HUDEP-2 (cell line): ENCODE results near the gene KCTD5.
A peak's percentile ranks its signal among the peaks of the same experiment; 100 is the strongest.
"Not testable (repeated sequence)": the region's sequence is repeated elsewhere in the genome, so short reads cannot be mapped to it uniquely, and the experiment has no call there.

Source experiments
- DNase-seq, 76 experiments: peaks; one replicate each; lab custom pipeline; 2025; ENCODE audit not compliant: unreplicated experiment in 76 of 76; lab: John Stamatoyannopoulos, UW

KCTD5 gene

DNA sequence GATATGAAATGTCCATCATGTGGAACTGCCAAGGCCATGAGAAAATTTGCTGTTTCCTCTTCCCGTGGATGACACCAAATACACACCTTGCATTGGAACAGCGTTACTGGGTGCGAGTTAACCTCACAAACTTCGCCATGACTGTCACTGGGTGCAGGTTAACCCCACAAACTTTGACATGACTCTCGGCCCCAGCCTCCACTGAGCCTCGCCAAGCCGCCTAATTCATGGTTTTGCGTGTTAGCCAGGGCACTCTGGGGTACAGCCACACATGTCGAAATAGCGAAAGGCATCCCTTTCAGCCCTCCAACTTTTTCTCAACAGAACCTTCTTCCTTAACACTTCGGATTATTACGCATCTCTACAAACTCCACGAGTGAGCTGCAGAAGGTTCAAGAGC lies 10.6 kb upstream of the KCTD5 start:
- no peak for DNase-seq

DNA sequence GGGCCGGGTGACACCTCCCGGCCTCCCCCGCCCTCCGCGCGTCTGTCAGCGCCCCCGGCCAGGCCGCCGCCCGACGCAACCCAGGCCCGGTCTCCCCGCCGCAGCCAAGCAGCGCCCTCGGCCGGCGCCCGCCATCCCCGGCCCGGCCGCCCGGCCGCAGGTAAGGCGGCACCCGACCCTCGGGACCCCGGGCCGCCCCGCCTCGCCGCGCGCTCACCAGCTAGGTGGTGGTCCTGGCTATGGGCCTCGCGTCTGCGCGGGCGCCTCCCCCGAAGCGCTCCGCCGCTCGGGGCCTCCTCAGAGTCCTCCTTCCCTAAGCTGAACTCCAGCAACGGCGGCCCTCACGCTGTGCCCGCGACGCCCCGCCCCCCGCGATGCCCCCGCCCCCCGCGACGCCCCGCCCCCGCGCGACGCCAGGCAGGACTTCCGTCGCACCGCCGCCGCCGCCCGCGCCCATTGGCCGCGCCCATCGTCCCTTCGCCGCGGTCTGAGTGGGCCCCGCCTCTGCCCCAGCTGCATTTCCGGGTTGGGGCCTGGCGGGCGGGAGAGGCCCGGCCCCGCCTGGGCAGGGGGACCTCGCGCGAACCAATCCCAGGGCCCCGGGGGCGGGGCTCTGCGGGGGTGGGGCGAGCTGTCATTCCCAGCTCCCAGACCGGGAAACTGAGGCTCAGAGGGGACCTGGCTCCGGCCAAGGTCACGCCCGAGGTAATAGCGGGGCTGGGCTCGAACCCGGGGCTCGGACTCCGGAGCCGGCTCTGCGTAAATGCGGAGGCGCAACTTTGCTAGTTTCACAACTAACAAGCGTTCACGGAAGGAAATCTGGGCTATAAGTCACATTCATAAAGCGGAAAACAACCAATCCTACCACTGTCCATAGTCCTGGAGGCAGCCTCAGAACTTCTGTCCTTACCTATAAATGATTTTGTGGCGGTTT lies 9.0 kb upstream of the KCTD5 start:
- peak in 75 of 76 experiments; percentile 30 to 97 (median 90) for DNase-seq

DNA sequence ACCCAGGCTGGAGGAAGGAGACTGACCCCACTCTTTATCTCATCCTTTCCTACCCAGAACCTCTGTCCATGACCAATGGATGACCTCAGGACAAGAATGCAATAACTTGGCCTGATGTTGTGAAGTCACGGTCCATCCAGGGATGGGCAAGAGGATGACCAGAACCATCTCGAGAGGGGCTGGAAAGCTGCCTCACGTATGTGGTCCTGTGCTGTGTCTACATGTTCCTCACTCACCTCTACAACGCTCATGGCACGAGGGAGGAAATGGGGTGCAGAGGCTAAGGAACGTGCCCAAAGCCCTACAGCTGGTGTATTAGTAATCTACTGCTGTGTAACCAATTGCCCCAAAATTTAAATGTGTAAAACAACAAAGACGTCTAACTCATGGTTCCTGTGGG lies 7.3 kb upstream of the KCTD5 start:
- DNase-seq, result no peak

DNA sequence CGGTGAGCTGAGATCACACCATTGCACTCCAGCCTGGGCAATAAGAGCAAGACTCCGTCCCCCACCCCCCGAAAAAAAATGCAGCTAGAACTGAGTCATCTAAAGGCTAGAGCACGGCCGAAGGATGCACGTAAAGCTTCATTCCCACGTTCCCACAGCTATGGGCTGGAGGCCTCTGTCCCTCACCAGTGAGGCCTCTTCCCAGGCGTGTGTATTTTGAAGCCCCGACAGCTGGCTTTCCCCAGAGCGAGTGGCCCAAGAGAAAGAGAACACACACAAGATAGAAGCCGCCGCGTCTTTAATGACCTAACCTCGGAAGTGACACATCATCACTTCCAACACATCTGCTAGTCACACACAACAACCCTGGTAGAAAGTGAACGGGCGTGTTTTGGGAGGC lies 6.6 kb upstream of the KCTD5 start:
- no peak for DNase-seq

DNA sequence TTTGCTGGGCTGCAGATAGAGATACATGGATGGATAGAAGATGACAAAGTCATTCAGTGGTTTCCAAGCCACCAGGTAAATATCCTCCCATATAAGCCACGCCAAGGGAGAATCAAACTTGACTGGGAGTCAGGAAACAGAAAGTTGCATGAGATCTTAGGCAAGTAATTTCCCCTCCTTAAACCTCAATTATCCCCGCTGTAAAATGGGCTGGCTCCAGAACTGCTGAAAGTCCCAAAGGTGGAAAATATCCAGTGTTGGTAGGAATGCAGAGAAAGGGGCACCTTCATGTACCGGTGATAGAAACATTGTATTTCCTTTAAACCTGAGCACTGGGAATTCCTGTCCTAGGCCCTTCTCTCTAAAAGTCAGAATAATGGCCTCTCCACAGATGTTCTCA lies 5.4 kb upstream of the KCTD5 start:
- DNase-seq, result not testable (repeated sequence)

DNA sequence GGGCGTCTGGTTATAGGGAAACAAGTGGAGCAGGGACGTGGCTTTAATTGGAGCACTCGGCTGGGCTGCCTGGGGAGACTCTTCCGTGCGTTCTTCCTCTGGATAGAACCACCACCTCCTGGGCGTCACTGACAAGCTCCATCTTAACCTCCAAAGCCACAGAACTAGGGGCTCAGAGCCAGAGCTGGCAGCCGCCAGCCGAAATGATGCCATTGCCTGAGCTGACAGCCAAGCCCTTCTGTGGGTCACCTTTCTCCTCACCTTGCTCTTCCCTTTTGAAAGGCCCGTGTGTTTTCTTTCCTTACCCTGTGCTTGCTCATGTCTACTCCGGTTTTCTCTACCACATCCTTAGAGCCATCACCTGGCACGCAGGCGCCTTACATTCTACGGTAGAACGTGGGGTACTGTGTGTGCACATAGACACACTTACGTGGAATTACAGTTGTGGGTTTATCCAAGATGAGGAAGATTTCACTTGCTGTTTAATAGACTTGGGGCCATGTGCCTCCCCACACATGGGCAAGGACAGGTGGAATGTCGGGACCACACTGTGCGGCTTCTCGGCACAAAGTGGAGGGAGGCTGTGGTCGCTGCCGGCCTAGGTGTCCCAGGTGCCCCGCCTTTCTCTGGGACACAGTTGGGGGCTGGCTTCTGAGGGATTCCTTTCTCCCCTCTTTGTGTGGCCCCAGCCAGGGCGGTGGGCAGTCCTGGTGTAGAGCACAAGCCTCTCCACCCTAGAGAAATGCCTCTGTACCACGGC lies 3.9 kb upstream of the KCTD5 start:
- not testable (repeated sequence) for DNase-seq

DNA sequence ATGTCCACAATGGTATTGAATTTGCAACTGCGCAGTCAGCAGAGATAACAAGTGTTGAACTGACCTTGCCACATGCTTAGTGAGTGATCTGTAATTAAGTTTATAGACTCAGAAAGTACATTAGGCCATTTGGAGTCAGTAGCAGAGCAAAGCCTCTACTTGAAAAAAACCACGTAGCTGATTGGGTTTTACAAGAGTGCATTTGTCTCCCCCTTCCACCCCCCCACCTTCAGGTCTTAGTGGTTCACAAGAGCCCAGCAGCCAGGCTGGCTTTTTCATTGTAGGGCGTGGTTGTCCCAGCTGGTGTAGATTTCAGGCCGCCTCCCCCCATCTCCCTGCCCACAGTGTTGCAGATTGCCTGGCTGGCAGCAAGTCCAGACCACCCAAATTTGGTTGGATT lies 2.4 kb upstream of the KCTD5 start:
- DNase-seq, result peak in 40 of 76 experiments; percentile 7 to 59 (median 24)

DNA sequence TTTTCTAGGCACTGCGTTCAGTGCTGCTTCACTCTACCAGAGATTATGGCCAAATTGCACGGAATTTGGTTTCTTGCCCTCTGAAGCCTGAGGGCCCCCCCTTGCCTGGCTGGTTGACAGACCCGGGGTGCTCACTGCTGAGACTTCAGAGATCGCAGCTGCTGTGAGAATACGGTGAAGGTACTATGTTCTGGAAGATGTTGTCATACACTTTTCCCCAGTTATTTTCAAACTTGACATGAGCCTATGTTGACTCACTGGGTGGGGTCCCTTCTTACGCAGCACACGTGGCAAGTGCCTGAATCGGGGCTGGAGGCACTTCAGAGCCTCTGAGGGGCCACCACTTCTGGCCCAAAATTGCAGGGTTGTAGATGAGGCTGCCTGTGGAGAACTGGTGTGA lies 2.0 kb upstream of the KCTD5 start:
- peak in 9 of 76 experiments; percentile 6 to 33 (median 24) for DNase-seq

DNA sequence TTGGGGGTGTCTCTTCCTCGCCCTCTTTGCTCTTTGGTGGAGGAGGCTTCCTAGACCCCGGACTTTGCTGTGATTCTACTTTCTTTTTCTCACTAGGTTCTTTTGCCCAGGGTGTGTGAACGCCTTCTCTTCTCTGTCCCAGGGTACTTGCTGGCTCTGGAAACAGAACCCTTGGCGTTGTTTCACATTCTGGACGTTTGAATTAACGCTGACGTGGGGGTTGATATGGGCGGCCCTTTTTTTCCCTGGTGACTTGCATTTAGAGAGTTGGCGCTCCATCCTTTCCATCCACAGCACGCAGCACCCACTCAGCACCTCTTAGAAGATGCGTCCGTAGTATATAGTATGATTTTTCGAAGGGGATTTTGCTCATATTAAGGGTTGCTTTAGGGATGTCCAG lies 718 bp downstream of the KCTD5 start:
- peak in 1 of 76 experiments; percentile 3 for DNase-seq

DNA sequence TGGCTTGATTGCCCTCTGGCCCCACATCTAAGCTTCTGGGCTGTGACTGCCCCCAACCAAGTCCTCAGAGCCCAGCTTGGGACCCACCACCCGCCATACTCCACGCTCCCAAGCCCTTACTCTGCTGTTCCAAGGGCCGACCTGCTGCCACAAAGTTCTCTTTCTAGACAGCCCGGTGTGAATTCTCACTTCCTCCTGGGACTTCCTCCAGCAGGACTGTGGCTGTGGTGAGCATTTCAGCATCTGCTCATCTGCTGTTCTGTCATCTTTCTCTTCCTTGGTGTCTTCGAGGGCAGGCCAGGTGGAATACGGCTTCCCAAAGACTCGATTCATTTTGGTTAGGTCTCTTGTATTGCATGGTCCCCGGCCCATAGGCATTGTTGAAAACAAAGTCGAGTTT lies 3.8 kb downstream of the KCTD5 start:
- DNase-seq, result not testable (repeated sequence)

DNA sequence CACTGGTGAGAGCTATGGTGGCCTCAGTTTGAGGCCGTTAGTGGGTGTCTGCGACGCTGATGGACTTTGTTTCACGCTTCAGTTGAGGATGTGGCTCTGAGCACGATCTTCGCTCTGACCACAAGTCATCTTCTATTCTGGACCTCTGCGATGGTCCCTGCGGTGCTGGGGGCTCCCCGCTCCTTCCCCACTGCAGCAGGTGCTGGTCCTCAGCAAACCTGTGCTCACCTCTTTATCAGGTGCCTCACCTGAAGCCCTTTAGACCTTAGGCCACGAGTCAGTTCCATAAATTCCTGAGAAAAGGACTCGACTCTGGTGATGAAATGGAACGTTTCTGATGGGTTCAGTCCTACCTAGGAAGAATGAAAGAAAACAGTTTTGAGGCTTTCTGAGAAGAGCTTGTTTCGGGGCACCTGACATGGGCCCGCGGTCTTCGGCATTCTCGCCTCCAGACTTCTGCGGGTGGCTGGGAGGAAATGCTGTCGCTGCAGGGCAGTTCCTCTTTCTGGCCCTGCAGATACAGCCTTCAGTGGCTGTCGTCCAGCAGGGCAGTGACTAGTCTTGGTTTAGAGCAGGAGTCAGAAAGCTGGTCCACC lies 4.7 kb downstream of the KCTD5 start:
- peak in 67 of 76 experiments; percentile 5 to 74 (median 41) for DNase-seq

DNA sequence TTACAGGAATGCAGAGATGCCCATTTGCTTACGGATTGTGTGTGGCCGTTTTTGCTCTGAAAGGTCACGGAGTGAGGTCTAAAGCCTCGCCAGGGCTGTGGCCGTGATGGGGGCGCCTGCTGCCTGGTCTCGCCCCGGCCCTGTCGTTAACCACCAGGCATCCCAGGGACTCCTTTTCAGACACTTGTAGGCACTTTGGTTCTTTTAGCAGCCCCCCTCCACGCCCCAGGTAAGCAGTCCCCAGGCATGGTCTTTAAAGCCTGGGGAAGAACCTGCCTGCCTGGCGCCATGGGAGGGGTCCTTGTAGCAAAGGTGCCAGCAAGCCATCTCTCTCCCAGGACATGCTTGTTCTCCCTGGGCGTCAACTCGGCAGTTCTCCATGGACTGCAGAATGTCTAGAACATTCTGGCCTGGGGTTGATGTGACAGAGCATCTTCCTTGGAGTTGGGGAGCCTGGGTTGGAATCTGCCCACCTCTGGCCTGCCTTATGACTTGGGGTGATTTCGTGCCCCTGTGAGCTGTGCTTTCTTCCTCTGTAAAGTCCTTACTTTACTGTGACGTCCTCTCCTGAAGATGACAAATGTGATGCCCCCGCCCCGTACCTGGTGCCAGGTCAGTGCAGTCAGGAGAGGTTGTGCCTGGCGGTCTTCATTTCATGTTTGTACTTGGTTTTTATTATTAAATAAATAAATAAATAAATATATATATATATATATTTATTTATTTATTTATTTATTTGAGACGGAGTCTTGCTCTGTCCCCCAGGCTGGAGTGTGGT lies 5.4 kb downstream of the KCTD5 start:
- no peak for DNase-seq

DNA sequence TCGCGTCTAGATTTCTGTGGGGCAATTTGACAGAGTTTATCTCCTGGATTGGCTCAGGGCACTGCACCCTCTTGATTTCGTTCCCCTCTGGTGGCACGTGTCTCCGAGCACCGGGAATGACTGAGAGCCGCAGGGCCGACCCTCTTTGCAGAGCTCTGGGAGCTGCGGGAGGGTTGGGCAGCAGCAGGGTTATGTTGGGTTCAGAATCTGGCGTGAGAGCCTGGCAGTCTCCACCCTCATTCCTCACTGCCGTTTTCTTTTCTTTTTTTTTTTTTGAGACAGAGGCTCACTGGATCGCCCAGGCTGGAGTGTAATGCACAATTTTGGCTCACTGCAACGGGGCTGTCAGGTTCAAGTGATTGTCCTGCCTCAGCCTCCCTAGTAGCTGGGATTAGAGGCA lies 7.1 kb downstream of the KCTD5 start:
- DNase-seq, result not testable (repeated sequence)

DNA sequence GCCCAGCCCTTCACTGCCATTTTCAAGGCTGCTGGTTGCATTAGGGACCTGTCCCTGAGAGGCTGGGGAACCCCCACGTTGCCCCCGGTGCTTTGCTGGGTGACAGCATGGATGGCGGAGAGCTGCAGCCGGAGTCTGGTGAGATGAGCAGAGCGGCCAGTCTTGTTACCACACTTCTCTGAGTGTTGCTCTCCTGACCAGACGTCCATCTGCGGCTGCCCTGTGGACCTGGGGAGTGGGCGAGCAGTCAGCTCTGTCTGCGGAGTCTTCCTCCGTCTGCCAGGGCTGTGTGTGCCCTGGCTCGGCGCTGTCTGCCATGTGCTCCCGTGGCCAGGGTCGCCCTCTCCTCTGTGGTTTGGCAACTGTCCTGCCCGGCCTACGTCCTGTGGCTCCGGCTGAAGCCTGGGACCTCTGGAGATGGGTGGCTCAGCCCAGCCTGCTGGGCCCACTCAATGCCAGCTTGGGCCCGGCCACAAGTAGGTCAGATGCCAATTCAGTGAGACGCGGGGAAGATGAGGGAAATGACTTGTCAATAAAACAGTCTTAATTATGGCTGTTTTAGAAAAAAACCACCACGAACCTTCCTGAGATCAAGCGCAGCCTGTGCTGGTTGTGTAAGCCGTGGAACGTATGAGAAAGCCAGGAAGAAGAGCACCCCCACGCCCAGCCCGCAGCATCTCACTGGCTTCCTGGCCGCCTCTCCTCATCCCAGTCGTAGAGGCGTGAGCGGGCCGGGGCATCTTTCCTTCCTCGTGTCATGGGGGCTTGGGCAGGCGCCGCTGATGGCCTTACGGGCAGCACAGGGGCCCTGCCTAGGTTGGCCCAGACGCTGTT lies 7.9 kb downstream of the KCTD5 start:
- no peak for DNase-seq

DNA sequence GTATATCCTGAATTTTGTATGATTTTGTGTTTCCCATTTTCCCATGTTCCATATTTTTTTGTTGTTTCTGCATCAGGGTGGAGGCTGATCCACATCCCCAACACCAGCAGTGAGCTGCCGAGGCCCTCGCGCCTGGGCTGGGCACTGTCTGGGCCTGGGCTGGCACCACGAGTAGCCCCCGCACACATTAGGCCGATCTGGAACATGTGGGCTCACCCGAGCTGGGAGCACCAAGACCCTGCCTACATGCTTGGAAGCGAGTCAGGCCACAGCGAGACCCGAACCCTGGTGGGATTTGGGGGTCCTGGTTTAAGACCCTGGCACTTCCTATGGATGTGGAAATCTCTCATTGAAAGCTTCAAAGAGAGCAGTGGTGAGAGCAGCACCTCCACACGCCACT lies 8.5 kb downstream of the KCTD5 start:
- DNase-seq, result no peak

DNA sequence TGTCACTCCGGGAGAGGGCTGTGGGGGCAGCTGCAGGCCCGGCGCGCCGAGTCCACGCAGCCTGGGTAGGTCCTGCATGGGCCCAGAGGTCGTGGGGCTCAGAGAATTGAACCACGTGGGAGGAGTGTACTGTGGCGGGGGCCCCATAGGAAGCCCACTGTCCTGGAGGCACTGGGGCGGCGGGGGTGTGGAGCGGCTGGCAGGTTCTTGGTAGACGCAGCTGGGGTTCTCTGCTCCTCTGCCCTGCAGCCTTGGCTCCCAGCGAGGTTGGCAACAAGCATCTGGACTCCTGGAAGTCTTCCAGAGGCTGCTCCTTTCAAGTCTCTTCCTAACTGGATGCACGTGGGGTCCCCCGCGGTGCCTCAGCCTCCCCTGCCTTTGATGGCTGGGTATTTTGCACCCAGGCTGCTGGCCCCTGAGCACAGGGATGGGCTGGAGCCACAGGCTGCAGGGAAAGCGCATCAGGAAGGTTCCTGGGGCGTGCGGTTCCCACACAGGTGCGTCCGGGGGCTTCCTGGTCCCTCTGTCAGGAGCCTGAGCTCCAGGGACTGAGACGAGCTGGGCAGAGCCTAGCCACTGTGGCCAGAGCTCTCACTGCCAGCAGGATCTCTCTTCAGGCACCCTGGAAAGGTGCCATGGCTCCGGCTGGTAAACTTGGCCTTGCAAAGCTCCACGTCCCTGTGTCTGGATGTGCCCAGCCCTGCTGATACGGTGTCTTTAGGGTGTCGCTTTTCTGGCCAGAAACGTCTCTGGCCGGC lies 9.3 kb downstream of the KCTD5 start:
- no peak for DNase-seq

DNA sequence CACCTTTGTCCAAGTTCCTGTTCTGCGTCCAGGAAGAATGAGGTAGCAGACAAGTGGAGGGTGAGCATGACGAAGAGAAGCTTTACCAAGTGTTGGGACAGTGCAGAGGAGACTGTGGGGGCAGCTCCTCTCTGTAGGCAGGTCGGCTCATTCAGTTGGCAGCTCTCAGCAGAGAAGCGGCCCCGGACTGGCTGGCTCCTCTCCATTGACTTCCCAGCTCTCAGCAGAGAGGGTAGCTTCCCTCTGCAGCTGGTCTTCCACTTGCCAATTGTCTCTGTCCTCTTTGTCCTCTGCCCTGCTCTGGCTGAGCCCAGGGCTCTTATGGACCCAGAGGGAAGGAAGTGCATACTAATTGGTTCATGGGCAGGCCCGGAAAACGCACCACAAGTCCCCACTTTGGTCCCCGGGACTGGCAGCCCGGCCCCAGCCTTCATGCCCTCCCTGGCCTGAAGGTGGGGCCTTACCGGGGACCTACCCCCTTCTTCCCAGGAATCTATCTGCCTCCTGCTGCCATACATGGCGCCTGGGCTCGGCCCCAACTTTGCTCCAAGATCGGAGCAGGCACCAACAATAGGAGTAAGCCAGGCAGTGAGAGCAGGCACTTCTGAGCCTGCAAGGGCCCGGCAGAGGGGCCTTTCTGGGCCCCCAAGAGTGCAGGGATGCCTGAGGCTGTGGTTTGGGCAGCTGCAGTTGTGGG lies 10.1 kb downstream of the KCTD5 start:
- no peak for DNase-seq

DNA sequence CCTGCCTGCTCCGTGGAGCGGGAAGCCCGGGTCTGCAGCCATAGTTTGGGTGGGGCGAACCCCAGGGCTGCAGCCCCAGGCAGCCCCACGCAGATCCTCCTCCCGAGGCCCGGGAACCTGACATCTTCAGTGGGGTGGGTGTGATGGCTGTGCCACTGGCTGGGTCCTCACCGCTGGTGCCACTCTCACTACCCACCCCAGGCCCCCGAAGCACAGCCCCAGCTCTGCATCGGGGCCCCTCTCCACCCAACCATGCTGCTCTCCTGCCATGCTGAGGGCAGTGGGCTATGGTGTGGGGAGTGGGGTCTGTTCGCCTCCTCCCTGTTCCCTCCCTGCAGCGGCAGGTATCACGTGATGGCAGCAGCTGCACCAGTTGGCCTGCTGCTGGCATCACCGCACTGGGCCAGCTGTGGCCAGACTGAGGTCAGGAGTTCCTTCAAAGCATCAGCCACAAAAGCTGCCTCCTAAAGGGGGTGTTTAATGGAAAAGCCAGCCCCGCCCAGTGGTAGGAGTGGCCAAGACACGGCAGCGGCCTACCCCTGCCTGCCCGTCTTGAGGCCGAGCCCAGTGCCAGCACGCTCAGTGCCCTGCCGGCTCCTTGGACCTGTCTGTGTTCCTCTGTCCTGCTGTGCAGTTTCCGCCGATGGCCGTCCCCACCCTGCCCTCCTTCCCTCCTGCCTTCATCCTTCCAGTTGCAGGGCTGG lies 10.8 kb downstream of the KCTD5 start:
- DNase-seq, result peak in 2 of 76 experiments; percentile 15 to 16
